Measurements from ENCODE around the gene SOX8.

The SOX8 gene

GRCh38 chr16:1012722-1013592, 31.4 kb downstream of the SOX8 start:
- Histone ChIP-seq H3K27ac (ENCODE audit: low read length) (no peak overlapping the region), H3K9me3 (ENCODE audit: control insufficient read depth, insufficient read depth, low read length) (no peaks in the 10 kb centered on the region), H3K36me3 (ENCODE audit: control insufficient read depth, insufficient read depth, low read length) (no peaks in the 10 kb centered on the region), H3K27me3 (ENCODE audit: control insufficient read depth, insufficient read depth, low read length) (no peaks in the 10 kb centered on the region), H3K4me1 (ENCODE audit: control insufficient read depth, insufficient read depth, low read length) (no peaks in the 10 kb centered on the region), H3K4me3 (ENCODE audit: low read length) (no peak overlapping the region)
- DNase-seq (ENCODE audit: low read depth, low spot score): no peak
- WGBS (ENCODE audit: insufficient coverage, insufficient read length): no CpG with 5 or more reads among the region's 28 CpGs

- Histone ChIP-seq H3K27ac (ENCODE audit: low read length) (no peak overlapping the region), H3K4me3 (ENCODE audit: low read length) (no peak overlapping the region), H3K9me3 (ENCODE audit: control insufficient read depth, insufficient read depth, low read length) (no peaks in the 10 kb centered on the region), H3K27me3 (ENCODE audit: control insufficient read depth, insufficient read depth, low read length) (no peaks in the 10 kb centered on the region), H3K36me3 (ENCODE audit: control insufficient read depth, insufficient read depth, low read length) (no peaks in the 10 kb centered on the region), H3K4me1 (ENCODE audit: control insufficient read depth, insufficient read depth, low read length) (no peaks in the 10 kb centered on the region)
- WGBS (ENCODE audit: insufficient coverage, insufficient read length): no CpG with 5 or more reads among the region's 8 CpGs
- no peak for DNase-seq (ENCODE audit: low read depth, low spot score)
Measured at GRCh38 chr16:1013593-1013900, 32.0 kb downstream of the SOX8 start.

GRCh38 chr16:1014221-1014620, 32.7 kb downstream of the SOX8 start:
- Histone ChIP-seq H3K27ac (ENCODE audit: low read length) (no peak overlapping the region), H3K9me3 (ENCODE audit: control insufficient read depth, insufficient read depth, low read length) (no peaks in the 10 kb centered on the region), H3K4me3 (ENCODE audit: low read length) (no peak overlapping the region), H3K36me3 (ENCODE audit: control insufficient read depth, insufficient read depth, low read length) (no peaks in the 10 kb centered on the region), H3K27me3 (ENCODE audit: control insufficient read depth, insufficient read depth, low read length) (no peaks in the 10 kb centered on the region), H3K4me1 (ENCODE audit: control insufficient read depth, insufficient read depth, low read length) (no peaks in the 10 kb centered on the region)
- WGBS (ENCODE audit: insufficient coverage, insufficient read length): no CpG with 5 or more reads among the region's 8 CpGs
- no peak for DNase-seq (ENCODE audit: low read depth, low spot score)

GRCh38 chr16:1014771-1015495, 33.4 kb downstream of the SOX8 start:
- Histone ChIP-seq H3K27me3 (ENCODE audit: control insufficient read depth, insufficient read depth, low read length) (no peaks in the 10 kb centered on the region), H3K4me1 (ENCODE audit: control insufficient read depth, insufficient read depth, low read length) (no peaks in the 10 kb centered on the region), H3K9me3 (ENCODE audit: control insufficient read depth, insufficient read depth, low read length) (no peaks in the 10 kb centered on the region), H3K36me3 (ENCODE audit: control insufficient read depth, insufficient read depth, low read length) (no peaks in the 10 kb centered on the region), H3K27ac (ENCODE audit: low read length) (no peak overlapping the region), H3K4me3 (ENCODE audit: low read length) (no peak overlapping the region)
- WGBS (ENCODE audit: insufficient coverage, insufficient read length): no CpG with 5 or more reads among the region's 22 CpGs
- DNase-seq (ENCODE audit: low read depth, low spot score): no peak

DNA sequence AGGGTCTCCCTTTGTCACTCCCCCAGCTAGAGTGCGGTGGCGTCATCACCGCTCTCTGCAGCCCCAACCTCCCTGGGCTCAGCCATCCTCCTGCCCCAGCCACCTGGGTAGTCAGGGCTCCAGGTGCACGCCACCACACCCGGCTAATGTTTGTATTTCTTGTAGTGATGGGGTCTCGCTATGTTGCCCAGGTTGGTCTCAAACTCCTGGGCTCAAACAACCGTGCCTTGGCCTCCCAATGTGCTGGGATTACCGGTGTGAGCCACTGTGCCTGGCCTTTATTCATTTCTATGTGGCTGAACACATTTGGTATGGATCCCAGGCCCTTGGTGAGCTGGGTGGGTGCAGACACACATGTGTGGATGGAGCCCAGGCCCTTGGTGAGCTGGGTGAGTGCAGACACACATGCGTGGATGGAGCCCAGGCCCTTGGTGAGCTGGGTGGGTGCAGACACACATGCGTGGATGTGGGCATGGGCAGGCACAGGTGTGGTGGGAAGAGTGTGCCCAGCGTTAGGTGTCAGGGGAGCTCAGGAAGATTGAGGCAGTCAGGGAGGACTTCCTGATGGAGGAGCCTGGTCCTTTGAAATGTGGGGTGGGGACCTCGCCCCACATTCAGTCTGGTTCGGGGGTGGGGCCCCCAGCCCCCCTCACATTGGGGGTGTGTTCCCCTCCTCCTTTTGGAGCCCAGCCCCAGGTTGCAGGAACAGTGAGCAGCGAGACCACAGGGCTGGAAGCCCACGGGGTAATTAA, 37.1 kb downstream of the SOX8 start:
- Histone ChIP-seq H3K36me3 (ENCODE audit: control insufficient read depth, insufficient read depth, low read length) (no peaks in the 10 kb centered on the region), H3K27me3 (ENCODE audit: control insufficient read depth, insufficient read depth, low read length) (no peaks in the 10 kb centered on the region), H3K27ac (ENCODE audit: low read length) (no peak overlapping the region), H3K9me3 (ENCODE audit: control insufficient read depth, insufficient read depth, low read length) (no peaks in the 10 kb centered on the region), H3K4me1 (ENCODE audit: control insufficient read depth, insufficient read depth, low read length) (no peaks in the 10 kb centered on the region; the same call in 1 of the 2 replicates), H3K4me3 (ENCODE audit: low read length) (no peak overlapping the region)
- no peak for DNase-seq (ENCODE audit: low read depth, low spot score)
- WGBS (ENCODE audit: insufficient coverage, insufficient read length): no CpG with 5 or more reads among the region's 15 CpGs

DNA sequence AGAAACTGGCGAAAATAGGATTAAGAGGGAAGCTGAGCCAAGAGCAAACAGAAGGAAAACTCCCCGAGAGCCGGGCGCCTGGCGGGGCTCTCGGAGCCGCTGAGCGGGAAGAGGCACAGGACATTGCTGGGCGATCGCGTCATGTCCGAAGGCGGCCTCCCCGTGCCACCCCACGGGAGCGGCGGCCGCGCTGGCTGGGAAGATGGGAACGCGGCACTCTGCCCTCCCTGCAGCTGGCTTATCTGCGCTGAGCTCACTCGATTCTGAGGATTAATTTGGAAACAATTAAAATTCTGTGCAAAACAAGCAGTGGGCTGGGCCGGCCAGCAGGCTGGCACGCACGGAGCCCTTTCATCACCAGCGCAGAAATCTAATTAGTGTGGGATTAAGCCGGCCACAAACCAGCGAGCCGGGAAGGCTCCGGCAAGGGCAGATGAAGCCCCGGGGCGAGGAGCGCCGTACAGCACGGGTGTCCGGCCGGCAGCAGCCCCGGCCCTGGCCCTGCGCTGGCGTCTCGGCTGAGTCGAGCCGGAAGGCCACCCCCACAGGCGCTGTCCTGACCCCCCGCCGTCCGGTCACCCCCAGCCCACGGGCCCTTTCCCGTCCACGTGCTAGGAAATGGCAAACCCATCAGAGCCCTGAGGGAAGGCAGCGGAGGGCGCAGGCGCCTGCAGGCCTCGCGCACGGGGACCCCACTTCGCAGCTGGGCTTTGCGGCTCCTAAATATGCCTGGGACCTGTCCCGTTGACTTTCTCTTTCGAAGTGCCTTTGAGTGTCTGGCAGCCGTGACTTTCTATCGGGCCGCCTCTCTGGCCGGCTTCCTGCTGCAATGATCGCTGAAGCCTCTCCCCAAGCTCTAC, 37.9 kb downstream of the SOX8 start:
- no peak for DNase-seq (ENCODE audit: low read depth, low spot score)
- no peak overlapping the region for H3K4me3 ChIP-seq (ENCODE audit: low read length)
- WGBS (ENCODE audit: insufficient coverage, insufficient read length): no CpG with 5 or more reads among the region's 66 CpGs
- no peak overlapping the region for H3K27ac ChIP-seq (ENCODE audit: low read length)
- H3K9me3 ChIP-seq (ENCODE audit: control insufficient read depth, insufficient read depth, low read length): no peaks in the 10 kb centered on the region
- H3K27me3 ChIP-seq (ENCODE audit: control insufficient read depth, insufficient read depth, low read length): no peaks in the 10 kb centered on the region
- no peaks in the 10 kb centered on the region for H3K36me3 ChIP-seq (ENCODE audit: control insufficient read depth, insufficient read depth, low read length)
- no peaks in the 10 kb centered on the region; the same call in 1 of the 2 replicates for H3K4me1 ChIP-seq (ENCODE audit: control insufficient read depth, insufficient read depth, low read length)

GRCh38 chr16:1020091-1020399, 38.5 kb downstream of the SOX8 start:
- no peaks in the 10 kb centered on the region for H3K36me3 ChIP-seq (ENCODE audit: control insufficient read depth, insufficient read depth, low read length)
- H3K4me1 ChIP-seq (ENCODE audit: control insufficient read depth, insufficient read depth, low read length): no peaks in the 10 kb centered on the region; the same call in 1 of the 2 replicates
- no peak overlapping the region for H3K27ac ChIP-seq (ENCODE audit: low read length)
- no CpG with 5 or more reads among the region's 11 CpGs for WGBS (ENCODE audit: insufficient coverage, insufficient read length)
- H3K4me3 ChIP-seq (ENCODE audit: low read length): no peak overlapping the region
- DNase-seq (ENCODE audit: low read depth, low spot score): no peak
- H3K9me3 ChIP-seq (ENCODE audit: control insufficient read depth, insufficient read depth, low read length): no peaks in the 10 kb centered on the region
- H3K27me3 ChIP-seq (ENCODE audit: control insufficient read depth, insufficient read depth, low read length): no peaks in the 10 kb centered on the region

- DNase-seq (ENCODE audit: low read depth, low spot score): no peak
- no CpG with 5 or more reads among the region's 11 CpGs for WGBS (ENCODE audit: insufficient coverage, insufficient read length)
- H3K36me3 ChIP-seq (ENCODE audit: control insufficient read depth, insufficient read depth, low read length): no peaks in the 10 kb centered on the region
- no peaks in the 10 kb centered on the region; the same call in 1 of the 2 replicates for H3K4me1 ChIP-seq (ENCODE audit: control insufficient read depth, insufficient read depth, low read length)
- no peak overlapping the region for H3K27ac ChIP-seq (ENCODE audit: low read length)
- no peak overlapping the region for H3K4me3 ChIP-seq (ENCODE audit: low read length)
- no peaks in the 10 kb centered on the region for H3K27me3 ChIP-seq (ENCODE audit: control insufficient read depth, insufficient read depth, low read length)
- H3K9me3 ChIP-seq (ENCODE audit: control insufficient read depth, insufficient read depth, low read length): no peaks in the 10 kb centered on the region
Measured at GRCh38 chr16:1020591-1020990, 39.0 kb downstream of the SOX8 start.

DNA sequence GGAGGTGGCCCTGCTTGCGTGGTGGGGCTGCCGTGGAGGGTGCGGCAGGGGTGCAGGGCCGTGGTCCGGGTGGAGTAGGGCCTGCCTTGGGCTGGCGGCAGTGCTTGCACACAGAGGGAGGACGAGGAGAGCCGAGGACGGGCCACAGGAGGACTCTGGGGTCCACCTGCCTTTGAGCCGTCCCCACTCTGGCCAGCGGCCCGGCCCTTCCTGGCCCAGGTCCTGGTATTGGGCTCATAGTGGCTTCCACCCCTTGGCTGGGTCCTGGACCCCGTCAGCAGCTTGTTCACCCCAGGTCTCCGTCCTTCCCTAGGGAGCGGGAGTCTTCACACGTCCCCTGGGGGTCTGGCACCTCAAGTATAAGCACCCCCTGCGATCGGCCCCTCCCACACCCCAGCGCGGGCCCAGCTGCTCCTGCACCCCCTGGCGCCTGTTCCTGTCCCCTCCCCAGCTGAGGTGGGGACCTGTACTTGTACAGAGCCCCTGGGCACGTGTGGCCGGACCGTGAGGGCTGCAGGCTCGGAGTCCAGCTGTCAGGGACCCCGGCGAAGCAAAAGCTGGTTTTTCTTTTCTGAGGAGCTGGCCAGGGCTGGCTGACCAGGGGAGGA, 40.1 kb downstream of the SOX8 start:
- H3K27ac ChIP-seq (ENCODE audit: low read length): no peak overlapping the region
- no CpG with 5 or more reads among the region's 27 CpGs for WGBS (ENCODE audit: insufficient coverage, insufficient read length)
- no peak overlapping the region for H3K4me3 ChIP-seq (ENCODE audit: low read length)
- DNase-seq (ENCODE audit: low read depth, low spot score): no peak
- no peaks in the 10 kb centered on the region for H3K27me3 ChIP-seq (ENCODE audit: control insufficient read depth, insufficient read depth, low read length)
- no peaks in the 10 kb centered on the region for H3K36me3 ChIP-seq (ENCODE audit: control insufficient read depth, insufficient read depth, low read length)
- no peaks in the 10 kb centered on the region for H3K9me3 ChIP-seq (ENCODE audit: control insufficient read depth, insufficient read depth, low read length)
- H3K4me1 ChIP-seq (ENCODE audit: control insufficient read depth, insufficient read depth, low read length): no peaks in the 10 kb centered on the region; the same call in 1 of the 2 replicates
